Measurements from ENCODE around the gene ADRA2B. TPM values are rescaled to one million over a fixed set of nuclear protein-coding genes. Genes with fewer than 3 reads are reported as not detected.
"Not testable (repeated sequence)": the region's sequence is repeated elsewhere in the genome, so short reads cannot be mapped to it uniquely, and the experiment has no call there.

The ADRA2B gene
- total RNA-seq, 3 donors from 2014 or later = 0.40 to 0.57 (median 0.40) TPM

DNA sequence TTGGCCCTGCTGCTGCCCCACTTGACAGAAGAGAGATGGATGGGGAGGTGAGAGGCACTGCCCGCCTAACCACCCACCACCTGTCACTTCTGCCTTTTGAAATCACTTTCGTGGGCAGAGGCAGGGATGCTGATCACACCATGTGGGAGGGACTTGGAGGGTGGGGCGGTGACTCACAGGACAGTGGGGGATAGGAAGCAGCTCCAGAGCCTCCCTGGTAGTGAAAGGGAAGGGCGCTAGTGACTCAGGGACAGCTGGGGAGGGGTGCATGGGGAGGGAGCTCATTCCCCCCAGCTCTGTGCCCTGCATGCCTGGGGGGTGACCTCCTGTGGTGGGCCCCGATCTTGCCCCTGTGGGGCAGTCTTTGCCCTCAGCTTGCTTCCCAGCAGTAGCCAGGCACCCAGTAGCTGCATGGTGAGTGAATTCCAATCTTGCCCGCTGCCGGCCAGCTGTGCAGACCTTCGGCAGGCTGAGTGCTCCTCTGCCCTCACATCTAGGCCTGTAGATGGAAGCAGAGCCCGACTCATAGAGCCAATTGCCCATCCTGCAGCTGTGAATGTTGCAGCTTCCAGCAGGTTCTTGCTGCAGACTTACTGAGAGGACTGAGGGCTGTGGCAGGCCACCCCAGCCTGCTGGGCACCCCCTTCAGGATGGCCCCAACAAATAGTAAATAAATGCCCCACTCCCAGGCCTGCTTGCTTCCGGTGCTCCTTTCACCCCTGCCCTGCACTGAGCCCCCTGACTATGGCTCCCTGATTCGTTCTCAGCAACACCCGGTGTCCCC lies 53.1 kb downstream of the ADRA2B start:
- not testable (repeated sequence) for H3K36me3 Mint-ChIP-seq (ENCODE audit: insufficient read depth); H3K4me1 Mint-ChIP-seq (ENCODE audit: low read depth); DNase-seq; H3K27me3 Mint-ChIP-seq (ENCODE audit: low read depth); H3K9me3 Mint-ChIP-seq; H3K4me3 Mint-ChIP-seq
- peak; percentile 86 for ATAC-seq

Other genes with a start within 250 kb of the ADRA2B start
- 10 to 100 TPM; 18.5 to 20.6 (median 20.5) TPM for gene ANKRD36C, start 124.7 kb downstream of the ADRA2B start, total RNA-seq
- gene GPAT2, start 81.7 kb downstream of the ADRA2B start, total RNA-seq = 10 to 100 TPM in 1 of 3 donors, 1 to 10 TPM in 1, under 1 TPM in 1; 0.20 to 12.8 (median 9.3) TPM
- 1 to 10 TPM; 2.3 to 3.0 (median 2.8) TPM for gene ASTL, start 21.9 kb upstream of the ADRA2B start, total RNA-seq
- 100 to 1,000 TPM; 365 to 525 (median 419) TPM for gene DUSP2, start 28.9 kb upstream of the ADRA2B start, total RNA-seq
- gene STARD7, start 92.3 kb upstream of the ADRA2B start, total RNA-seq = 100 to 1,000 TPM; 241 to 281 (median 267) TPM
- gene TMEM127, start 149.4 kb upstream of the ADRA2B start, total RNA-seq = 10 to 100 TPM; 31.9 to 37.5 (median 36.9) TPM
- gene CIAO1, start 149.7 kb upstream of the ADRA2B start, total RNA-seq = 100 to 1,000 TPM; 106 to 114 (median 109) TPM
- 100 to 1,000 TPM; 219 to 232 (median 223) TPM for gene SNRNP200, start 189.0 kb upstream of the ADRA2B start, total RNA-seq
- gene ITPRIPL1, start 208.7 kb upstream of the ADRA2B start, total RNA-seq = 10 to 100 TPM; 30.2 to 39.5 (median 31.6) TPM
- gene NCAPH, start 219.2 kb upstream of the ADRA2B start, total RNA-seq = 10 to 100 TPM; 15.5 to 22.9 (median 16.4) TPM

Measured in activated T-cell treated with anti-CD3 and anti-CD28 coated beads, Interleukin-2, amount 50 U/mL, for 4 hours (primary cell).